Sigmoid colon (tissue), 7 donors: Measurements from ENCODE around the gene FGF2. TPM values are rescaled to one million over a fixed set of nuclear protein-coding genes. Genes with fewer than 3 reads are reported as not detected.

ENCODE experiments used
- DNase-seq: peaks from one replicate; pipeline ENCODE4 v3.0.0-alpha.2; 2019
- H3K27ac ChIP-seq, 4 donors: fragments of 200-600 bp; sonication (generic); one replicate each; pipeline ENCODE4 v1.5.1; 2016 to 2019; ENCODE audit warnings: mild to moderate bottlenecking in 1 of 4
- H3K27me3 ChIP-seq, 3 donors: fragments of 200-600 bp; sonication (generic); one replicate each; pipeline ENCODE4 v1.5.1; 2019; ENCODE audit warnings: mild to moderate bottlenecking in 1 of 3
- H3K36me3 ChIP-seq, 4 donors: fragments of 200-600 bp; sonication (generic); one replicate each; pipeline ENCODE4 v1.5.1; 2016 to 2019
- H3K4me1 ChIP-seq, 4 donors: fragments of 200-600 bp; sonication (generic); one replicate each; pipeline ENCODE4 v1.5.1; 2017 to 2019
- H3K4me3 ChIP-seq, 4 donors: fragments of 200-600 bp; sonication (generic); one replicate each; pipeline ENCODE4 v1.5.1; 2017 to 2019; ENCODE audit warnings: mild to moderate bottlenecking in 2 of 4, moderate library complexity in 1 of 4
- H3K9me3 ChIP-seq, 4 donors: fragments of 200-600 bp in 3 of 4; sonication (generic) in 3 of 4; one replicate each; pipeline versions ENCODE4 v1.5.1 to v1.6.1; 2013 to 2019
- CTCF ChIP-seq, 4 experiments: fragments of 450-650 bp in 3 of 4; fragments of 200-600 bp in 1 of 4; IDR thresholded peaks; one replicate each; pipeline ENCODE4 v1.5.1; 2016 to 2019; ENCODE audit warnings: antibody characterized with exemption in 4 of 4, mild to moderate bottlenecking in 3 of 4, moderate library complexity in 2 of 4
- EP300 ChIP-seq, 4 donors: sonication (generic); formaldehyde crosslinking; IDR thresholded peaks; one replicate each; pipeline ENCODE4 v1.6.1; 2017; ENCODE audit warnings: antibody characterized with exemption in 4 of 4
- POLR2A ChIP-seq, 2 donors: fragments of 450-650 bp; IDR thresholded peaks; one replicate each; pipeline ENCODE4 v1.6.1; 2016; ENCODE audit warnings: antibody characterized with exemption in 2 of 2, mild to moderate bottlenecking in 2 of 2, moderate library complexity in 2 of 2
- POLR2AphosphoS5 ChIP-seq, 4 donors: sonication (generic); formaldehyde crosslinking; IDR thresholded peaks; one replicate each; pipeline ENCODE4 v1.6.1; 2017; ENCODE audit warnings: antibody characterized with exemption in 4 of 4
- WGBS, 2 donors: extraction: QIAGEN DNeasy Blood & Tissue Kit; methylation state at CpG; one replicate each; pipeline ENCODE4 v1.1.7; 2013; 5-methylcytosine and 5-hydroxymethylcytosine counted together
- intact Hi-C: fragments of 100-400 bp; cut with DNase I; formaldehyde crosslinking; loops from one replicate; pipeline ENCODE4 v1.15.1; 2023
- polyA plus RNA-seq, 3 donors: library from polyadenylated mRNA; stranded (reverse); fragments of 200-250 nt; gene quantifications; one replicate each; pipeline ENCODE4 v1.2.3, GENCODE V29; 2013
- total RNA-seq, 4 donors: library from RNA; depleted of rRNA; stranded (reverse); fragments of >200 nt; gene quantifications; one replicate each; pipeline ENCODE4 v1.1.0, GENCODE V29; 2016
- donor health status: healthy with polysubstance abuse.
- donor health status: Bipolar disorder and iron deficiency.
- donor health status: healthy.

The FGF2 gene
- total and polyA plus RNA-seq, 7 donors = 0.46 to 54.7 (median 37.4) TPM

- Histone ChIP-seq H3K27ac (no peak overlapping the region), H3K27me3 (no peaks in the 10 kb centered on the region), H3K4me3 (no peak overlapping the region), H3K4me1 (no peaks in the 10 kb centered on the region), H3K9me3 (no peaks in the 10 kb centered on the region), H3K36me3 (no peaks in the 10 kb centered on the region)
- TF ChIP-seq CTCF (IDR thresholded peaks at IDR 0.05) (no peak), POLR2AphosphoS5 (IDR thresholded peaks at IDR 0.05) (no peak), EP300 (IDR thresholded peaks at IDR 0.05) (no peak)
- no peak for DNase-seq
- intact Hi-C loops = no loop called here
- WGBS, 2 donors = 88 to 91% methylated on average over 1 of the region's 1 CpG
Measured at GRCh38 chr4:122908223-122908622, 81.6 kb downstream of the FGF2 start.

DNA sequence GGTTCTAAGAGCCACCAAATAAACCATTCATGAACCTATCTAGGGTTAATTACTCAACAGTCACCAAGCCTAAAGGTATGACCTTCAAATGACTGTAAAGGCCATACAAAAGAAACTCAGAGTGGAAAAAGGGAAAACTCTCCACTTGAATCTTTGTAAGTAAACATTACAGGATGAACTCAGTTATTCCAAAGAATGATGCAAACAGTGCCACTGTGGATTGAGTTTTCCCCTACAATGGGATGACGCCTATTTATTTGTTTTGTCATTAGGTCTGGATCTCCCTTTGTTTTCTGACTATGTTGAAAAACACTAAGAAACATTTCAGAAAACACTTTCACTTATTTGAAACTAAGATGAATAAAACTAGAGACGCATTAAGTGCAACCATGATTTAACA is 83.1 kb downstream of the FGF2 start:
- H3K4me3 ChIP-seq = no peak overlapping the region
- TF ChIP-seq POLR2A (IDR thresholded peaks at IDR 0.05) (no peak), CTCF (IDR thresholded peaks at IDR 0.05) (no peak), EP300 (IDR thresholded peaks at IDR 0.05) (no peak), POLR2AphosphoS5 (IDR thresholded peaks at IDR 0.05) (no peak)
- H3K27ac ChIP-seq = no peak overlapping the region
- DNase-seq = no peak
- no peaks in the 10 kb centered on the region for H3K9me3 ChIP-seq
- H3K36me3 ChIP-seq = no peaks in the 10 kb centered on the region
- WGBS, 2 donors = 81 to 92% methylated on average over 2 of the region's 2 CpGs
- H3K4me1 ChIP-seq = peaks cover 0 to 7% (median 3%) of the 10 kb centered on the region in 4 donors
- no peaks in the 10 kb centered on the region for H3K27me3 ChIP-seq
- intact Hi-C loops = no loop called here

- no peak for DNase-seq
- no peak overlapping the region for H3K4me3 ChIP-seq
- no peaks in the 10 kb centered on the region for H3K27me3 ChIP-seq
- H3K27ac ChIP-seq = no peak overlapping the region
- no peaks in the 10 kb centered on the region for H3K9me3 ChIP-seq
- TF ChIP-seq EP300 (IDR thresholded peaks at IDR 0.05) = no peak
- H3K36me3 ChIP-seq = no peaks in the 10 kb centered on the region
- 78 to 84% methylated on average over 1 of the region's 1 CpG for WGBS, 2 donors
- H3K4me1 ChIP-seq = peaks cover 0 to 11% (median 4%) of the 10 kb centered on the region in 4 donors
- intact Hi-C loops = no loop called here
Measured at GRCh38 chr4:122911588-122911987, 85.0 kb downstream of the FGF2 start.

- H3K4me3 ChIP-seq = no peak overlapping the region
- intact Hi-C loops = no loop called here
- peaks cover 0 to 11% (median 6%) of the 10 kb centered on the region in 4 donors for H3K4me1 ChIP-seq
- no peak overlapping the region for H3K27ac ChIP-seq
- no peaks in the 10 kb centered on the region for H3K27me3 ChIP-seq
- TF ChIP-seq CTCF (IDR thresholded peaks at IDR 0.05) = no peak
- no peak for TF ChIP-seq POLR2A (IDR thresholded peaks at IDR 0.05)
- TF ChIP-seq EP300 (IDR thresholded peaks at IDR 0.05) = no peak
- no peak for TF ChIP-seq POLR2AphosphoS5 (IDR thresholded peaks at IDR 0.05)
- no peaks in the 10 kb centered on the region for H3K36me3 ChIP-seq
- no peak for DNase-seq
- WGBS, 2 donors = 87 to 94% methylated on average over 1 of the region's 1 CpG
- no peaks in the 10 kb centered on the region for H3K9me3 ChIP-seq
Measured at GRCh38 chr4:122912810-122913575, 86.4 kb downstream of the FGF2 start.

GRCh38 chr4:122914292-122914904 is 87.8 kb downstream of the FGF2 start:
- 47 to 52% methylated on average over 4 of the region's 4 CpGs for WGBS, 2 donors
- intact Hi-C loops = loop anchor here (2.0 kb wide), 1 partner anchor 156 kb away; no protein-coding TSS in a partner anchor
- no peaks in the 10 kb centered on the region for H3K9me3 ChIP-seq
- H3K4me3 ChIP-seq = no peak overlapping the region
- peak; percentile 26 to 55 (median 44) for TF ChIP-seq CTCF (IDR thresholded peaks at IDR 0.05)
- TF ChIP-seq EP300 (IDR thresholded peaks at IDR 0.05) = no peak
- peaks cover 0 to 11% (median 6%) of the 10 kb centered on the region in 4 donors for H3K4me1 ChIP-seq
- no peak overlapping the region for H3K27ac ChIP-seq
- no peaks in the 10 kb centered on the region for H3K36me3 ChIP-seq
- H3K27me3 ChIP-seq = no peaks in the 10 kb centered on the region
- no peak for DNase-seq
